Peyer's patch (tissue), 4 donors: ENCODE results near the gene CDH23. TPM values are rescaled to one million over a fixed set of nuclear protein-coding genes. Genes with fewer than 3 reads are reported as not detected.

Source experiments
- DNase-seq, 3 donors: peaks; one replicate each; pipeline ENCODE4 v3.0.0-alpha.2; 2017 to 2019
- H3K27ac ChIP-seq, 4 donors: fragments of 200-600 bp; sonication (generic); one replicate each; pipeline ENCODE4 v1.5.1; 2016 to 2019
- H3K27me3 ChIP-seq, 2 donors: fragments of 200-600 bp; sonication (generic); one replicate each; pipeline ENCODE4 v1.5.1; 2019
- H3K36me3 ChIP-seq, 3 donors: fragments of 200-600 bp; sonication (generic); one replicate each; pipeline ENCODE4 v1.5.1; 2016 to 2019
- H3K4me1 ChIP-seq, 4 donors: fragments of 200-600 bp; sonication (generic); one replicate each; pipeline ENCODE4 v1.5.1; 2016 to 2019
- H3K4me3 ChIP-seq, 4 donors: fragments of 200-600 bp; sonication (generic); 1 replicate in 3 of 4; 2 replicates in 1 of 4; pipeline ENCODE4 v1.5.1; 2016 to 2019; ENCODE audit warnings: mild to moderate bottlenecking in 1 of 4
- H3K9me3 ChIP-seq, 4 donors: fragments of 200-600 bp; sonication (generic); one replicate each; pipeline ENCODE4 v1.5.1; 2016 to 2019; ENCODE audit warnings: mild to moderate bottlenecking in 1 of 4
- CTCF ChIP-seq, 6 experiments: fragments of 450-650 bp in 4 of 6; fragments of 200-600 bp in 2 of 6; sonication (generic) in 1 of 6; IDR thresholded peaks; one replicate each; pipeline ENCODE4 v1.5.1; 2017 to 2019; ENCODE audit warnings: antibody characterized with exemption in 6 of 6, mild to moderate bottlenecking in 3 of 6, moderate library complexity in 1 of 6
- POLR2A ChIP-seq, 2 donors: fragments of 450-650 bp; IDR thresholded peaks; one replicate each; pipeline ENCODE4 v1.5.1; 2017; ENCODE audit warnings: antibody characterized with exemption in 2 of 2, mild to moderate bottlenecking in 2 of 2, moderate library complexity in 2 of 2
- total RNA-seq, 4 donors: library from RNA; depleted of rRNA; stranded (reverse); fragments of >200 nt; gene quantifications; one replicate each; pipeline ENCODE4 v1.1.0, GENCODE V29; 2016

CDH23 gene
- total RNA-seq, 4 donors from 2014 or later: 3.2 to 9.9 (median 5.4) TPM

- Histone ChIP-seq H3K4me1 (peaks cover 0 to 13% (median 3%) of the 10 kb centered on the region in 4 donors), H3K27me3 (no peaks in the 10 kb centered on the region), H3K36me3 (no peaks in the 10 kb centered on the region), H3K9me3 (no peaks in the 10 kb centered on the region), H3K27ac (no peak overlapping the region), H3K4me3 (no peak overlapping the region)
- no peak for DNase-seq
- TF ChIP-seq POLR2A (IDR thresholded peaks at IDR 0.05) (no peak), CTCF (IDR thresholded peaks at IDR 0.05) (no peak)
These were observed 304.1 kb downstream of the CDH23 start for GRCh38 chr10:71700731-71701368.

- no peak for DNase-seq
- no peak overlapping the region for H3K4me3 ChIP-seq
- H3K9me3 ChIP-seq: no peaks in the 10 kb centered on the region
- no peak overlapping the region for H3K27ac ChIP-seq
- TF ChIP-seq POLR2A (IDR thresholded peaks at IDR 0.05) (no peak), CTCF (IDR thresholded peaks at IDR 0.05) (no peak)
- H3K27me3 ChIP-seq: no peaks in the 10 kb centered on the region
- H3K4me1 ChIP-seq: peaks cover 0 to 8% (median 1%) of the 10 kb centered on the region in 4 donors
- H3K36me3 ChIP-seq: no peaks in the 10 kb centered on the region
These were observed 304.9 kb downstream of the CDH23 start for GRCh38 chr10:71701496-71702132.

GRCh38 chr10:71703577-71703976, 306.9 kb downstream of the CDH23 start:
- H3K27ac ChIP-seq: no peak overlapping the region
- peaks cover 0 to 8% (median 2%) of the 10 kb centered on the region in 4 donors for H3K4me1 ChIP-seq
- H3K4me3 ChIP-seq: no peak overlapping the region
- no peaks in the 10 kb centered on the region for H3K36me3 ChIP-seq
- H3K9me3 ChIP-seq: no peaks in the 10 kb centered on the region
- TF ChIP-seq CTCF (IDR thresholded peaks at IDR 0.05): no peak
- TF ChIP-seq POLR2A (IDR thresholded peaks at IDR 0.05): no peak
- no peak for DNase-seq
- H3K27me3 ChIP-seq: no peaks in the 10 kb centered on the region

- H3K9me3 ChIP-seq: no peaks in the 10 kb centered on the region
- no peak overlapping the region for H3K4me3 ChIP-seq
- no peak for DNase-seq
- H3K4me1 ChIP-seq: peaks cover 0 to 10% (median 3%) of the 10 kb centered on the region in 4 donors
- no peaks in the 10 kb centered on the region for H3K36me3 ChIP-seq
- no peak overlapping the region for H3K27ac ChIP-seq
- H3K27me3 ChIP-seq: no peaks in the 10 kb centered on the region
- TF ChIP-seq CTCF (IDR thresholded peaks at IDR 0.05) (no peak), POLR2A (IDR thresholded peaks at IDR 0.05) (no peak)
These were observed 308.1 kb downstream of the CDH23 start for GRCh38 chr10:71704816-71705215.

GRCh38 chr10:71705582-71705981, 308.9 kb downstream of the CDH23 start:
- no peak for DNase-seq
- H3K4me1 ChIP-seq: peaks cover 0 to 10% (median 3%) of the 10 kb centered on the region in 4 donors

More at GRCh38 chr10:71705582-71705981, 308.9 kb downstream of the CDH23 start:
- no peak overlapping the region for H3K27ac ChIP-seq
- TF ChIP-seq POLR2A (IDR thresholded peaks at IDR 0.05): no peak
- no peak for TF ChIP-seq CTCF (IDR thresholded peaks at IDR 0.05)
- H3K27me3 ChIP-seq: no peaks in the 10 kb centered on the region
- no peak overlapping the region for H3K4me3 ChIP-seq
- H3K9me3 ChIP-seq: no peaks in the 10 kb centered on the region
- H3K36me3 ChIP-seq: no peaks in the 10 kb centered on the region
